NB4 (cell line): ENCODE data around the gene TRPC4AP.

Source experiments
- DNase-seq: peaks from one replicate; pipeline ENCODE4 v3.0.0; 2010; ENCODE audit warnings: low read depth
- H3K4me3 ChIP-seq: one replicate; pipeline ENCODE4 v1.5.1; 2011; ENCODE audit warnings: mild to moderate bottlenecking, low read depth, low read length, moderate library complexity
- MAX ChIP-seq: IDR thresholded peaks from 2 replicates; pipeline ENCODE4 v1.6.1; 2011; ENCODE audit warnings: low read depth, low read length
- MYC ChIP-seq: IDR thresholded peaks from 2 replicates; pipeline ENCODE4 v1.6.1; 2011; ENCODE audit warnings: low read depth, low read length
- POLR2A ChIP-seq: IDR thresholded peaks from 2 replicates; pipeline ENCODE4 v1.6.1; 2011; ENCODE audit warnings: mild to moderate bottlenecking; ENCODE audit not compliant: insufficient read length; ENCODE audit errors: extremely low read depth
- TF ChIP-seq, protein P1 (sequence below): IDR thresholded peaks from one replicate; pipeline ENCODE4 v1.5.1; 2012; ENCODE audit warnings: low read depth, low read length

TRPC4AP gene

GRCh38 chr20:34974246-34974645, 118.4 kb downstream of the TRPC4AP start:
- no peak overlapping the region for H3K4me3 ChIP-seq
- TF ChIP-seq POLR2A, result no peak
- no peak for TF ChIP-seq MAX
- TF ChIP-seq, protein P1, sequence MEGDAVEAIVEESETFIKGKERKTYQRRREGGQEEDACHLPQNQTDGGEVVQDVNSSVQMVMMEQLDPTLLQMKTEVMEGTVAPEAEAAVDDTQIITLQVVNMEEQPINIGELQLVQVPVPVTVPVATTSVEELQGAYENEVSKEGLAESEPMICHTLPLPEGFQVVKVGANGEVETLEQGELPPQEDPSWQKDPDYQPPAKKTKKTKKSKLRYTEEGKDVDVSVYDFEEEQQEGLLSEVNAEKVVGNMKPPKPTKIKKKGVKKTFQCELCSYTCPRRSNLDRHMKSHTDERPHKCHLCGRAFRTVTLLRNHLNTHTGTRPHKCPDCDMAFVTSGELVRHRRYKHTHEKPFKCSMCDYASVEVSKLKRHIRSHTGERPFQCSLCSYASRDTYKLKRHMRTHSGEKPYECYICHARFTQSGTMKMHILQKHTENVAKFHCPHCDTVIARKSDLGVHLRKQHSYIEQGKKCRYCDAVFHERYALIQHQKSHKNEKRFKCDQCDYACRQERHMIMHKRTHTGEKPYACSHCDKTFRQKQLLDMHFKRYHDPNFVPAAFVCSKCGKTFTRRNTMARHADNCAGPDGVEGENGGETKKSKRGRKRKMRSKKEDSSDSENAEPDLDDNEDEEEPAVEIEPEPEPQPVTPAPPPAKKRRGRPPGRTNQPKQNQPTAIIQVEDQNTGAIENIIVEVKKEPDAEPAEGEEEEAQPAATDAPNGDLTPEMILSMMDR, result no peak
- no peak for TF ChIP-seq MYC
- no peak for DNase-seq

DNA sequence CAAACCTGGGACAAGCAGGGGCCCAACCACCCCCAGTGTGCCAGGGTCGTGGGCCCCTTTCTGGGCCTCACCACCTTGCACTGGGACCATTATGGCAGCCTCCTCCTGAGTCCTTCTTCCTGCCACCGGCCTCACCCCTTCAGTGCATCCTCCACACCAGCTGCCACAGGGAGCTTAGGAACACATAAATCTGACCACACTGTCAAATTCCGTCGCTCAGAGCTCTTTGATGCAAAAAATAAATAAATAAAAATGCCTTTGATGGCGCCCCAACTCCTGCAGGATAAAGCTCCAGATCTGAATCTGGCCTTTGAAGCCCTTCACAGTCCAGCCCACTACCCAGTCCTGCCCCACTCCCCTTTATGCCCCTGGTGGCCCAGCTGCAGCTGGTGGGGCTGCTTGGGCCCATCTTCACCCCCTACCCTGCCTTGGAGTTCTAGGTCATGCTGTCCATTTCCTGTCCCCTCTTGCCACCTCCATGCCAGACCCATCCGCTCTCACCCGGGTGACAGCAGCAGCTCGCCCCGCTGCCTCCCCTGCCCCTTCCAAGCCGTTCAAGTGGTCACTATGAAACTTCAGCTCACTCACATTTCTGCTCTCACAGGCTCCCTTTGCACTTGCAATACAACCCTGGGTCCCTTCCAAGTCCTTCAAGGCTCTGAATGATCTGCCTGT, 120.9 kb downstream of the TRPC4AP start:
- DNase-seq, result no peak
- no peak overlapping the region for H3K4me3 ChIP-seq
- TF ChIP-seq MYC, result no peak
- no peak for TF ChIP-seq MAX
- TF ChIP-seq, protein P1, result no peak
- no peak for TF ChIP-seq POLR2A

- no peak overlapping the region for H3K4me3 ChIP-seq
- DNase-seq, result no peak
- TF ChIP-seq POLR2A, result no peak
- TF ChIP-seq, protein P1, result no peak
- no peak for TF ChIP-seq MAX
- TF ChIP-seq MYC, result no peak
Observed at GRCh38 chr20:34970846-34971560, 121.6 kb downstream of the TRPC4AP start.

GRCh38 chr20:34970193-34970840, 122.3 kb downstream of the TRPC4AP start:
- H3K4me3 ChIP-seq, result no peak overlapping the region
- TF ChIP-seq MAX (no peak), MYC (no peak), POLR2A (no peak)
- DNase-seq, result no peak

DNA sequence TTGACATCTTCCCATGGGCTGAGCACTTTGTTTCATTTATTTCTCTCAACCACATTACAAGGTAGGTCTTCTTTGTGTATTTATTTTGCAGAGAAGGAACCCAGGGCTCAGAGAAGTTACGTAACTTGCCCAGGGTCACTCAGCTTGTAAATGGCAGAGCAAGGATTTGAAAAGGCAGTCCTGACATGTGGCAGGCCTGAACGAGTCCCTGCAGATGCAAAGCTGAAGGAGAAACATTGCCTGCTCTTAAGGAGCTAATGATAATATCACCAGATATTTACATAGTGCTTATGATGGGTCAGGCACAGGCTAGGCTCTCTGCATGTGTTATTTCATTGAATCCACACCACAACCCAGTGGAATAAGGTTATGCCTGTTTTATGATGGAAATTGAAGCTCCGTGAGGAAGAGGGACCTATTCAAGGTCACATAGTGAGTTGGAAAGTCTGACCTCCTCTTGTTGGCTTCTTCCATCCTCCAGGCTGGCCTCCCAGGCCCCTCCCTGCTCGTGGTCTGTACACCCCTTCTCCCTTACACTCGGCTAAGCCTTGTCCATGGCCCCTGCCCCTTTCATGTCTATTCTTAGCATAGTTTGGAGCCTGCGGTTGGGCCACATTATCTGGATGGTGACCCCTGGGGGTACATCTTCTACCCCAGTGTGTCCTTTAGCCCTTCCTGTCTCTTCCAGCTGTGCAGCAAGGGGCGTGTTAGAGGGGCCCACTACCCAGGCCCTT, 124.4 kb downstream of the TRPC4AP start:
- DNase-seq, result no peak
- no peak overlapping the region for H3K4me3 ChIP-seq
- TF ChIP-seq MAX (no peak), MYC (no peak), POLR2A (no peak)
- TF ChIP-seq, protein P1, result no peak
